Activated CD4-positive, alpha-beta memory T cell treated with anti-CD3 and anti-CD28 coated beads, Interleukin-2, amount 10 ng/mL, durations not matched to agents 7 days and 5 days (primary cell): ENCODE results near the gene LDB1. TPM values are rescaled to one million over a fixed set of nuclear protein-coding genes. Genes with fewer than 3 reads are reported as not detected.

Experiments
- CTCF ChIA-PET: fragments of 350-600 bp; sonication (Branson Sonifier 250); formaldehyde crosslinking; loops from one replicate; lab custom pipeline; 2021; ENCODE audit warnings: antibody characterized with exemption, inconsistent platforms; lab: Charles Lee
- POLR2A ChIA-PET: fragments of 350-600 bp; sonication (Branson Sonifier 250); formaldehyde crosslinking; loops from one replicate; lab custom pipeline; 2021; ENCODE audit warnings: antibody characterized with exemption; lab: Charles Lee
- DNase-seq: peaks from one replicate; pipeline ENCODE4 v3.0.0-alpha.2; 2020
- H3K27ac Mint-ChIP-seq: one replicate; pipeline ENCODE4 v1.8.0; 2021; ENCODE audit warnings: mild to moderate bottlenecking, mixed read lengths
- H3K27me3 Mint-ChIP-seq: one replicate; pipeline ENCODE4 v1.8.0; 2021; ENCODE audit warnings: mixed read lengths
- H3K36me3 Mint-ChIP-seq: one replicate; pipeline ENCODE4 v1.8.0; 2021; ENCODE audit warnings: low read depth, mixed read lengths
- H3K4me1 Mint-ChIP-seq: one replicate; pipeline ENCODE4 v1.8.0; 2021; ENCODE audit warnings: mixed read lengths
- H3K4me3 Mint-ChIP-seq: one replicate; pipeline ENCODE4 v1.8.0; 2021; ENCODE audit warnings: mild to moderate bottlenecking, mixed read lengths
- H3K9me3 Mint-ChIP-seq: one replicate; pipeline ENCODE4 v1.8.0; 2021; ENCODE audit warnings: mixed read lengths
- total RNA-seq, 2 experiments: library from RNA; stranded (reverse); gene quantifications; one replicate each; pipeline ENCODE4 v1.2.3, GENCODE V29; 2021

LDB1 gene
- total RNA-seq, 2 experiments from 2014 or later, result 81.3 to 83.1 TPM

- Mint-ChIP-seq H3K36me3 (peaks cover 12% of the 10 kb centered on the region), H3K27me3 (no peaks in the 10 kb centered on the region), H3K9me3 (no peaks in the 10 kb centered on the region), H3K4me1 (peaks cover 32% of the 10 kb centered on the region), H3K27ac (no peak overlapping the region), H3K4me3 (no peak overlapping the region)
- POLR2A ChIA-PET, result interaction anchor here (0.9 to 4.6 kb wide), 3 partner anchors 12 to 47 kb away, joined by 3 to 47 read pairs (median 5); partner anchors contain the start of gene ARMH3
- CTCF ChIA-PET, result interaction anchor here (0.9 to 2.5 kb wide), 5 partner anchors 15 to 227 kb away, joined by 3 to 14 read pairs (median 5); no protein-coding TSS in a partner anchor
- DNase-seq, result no peak
These were observed 52.9 kb downstream of the LDB1 start for GRCh38 chr10:102067091-102067916.

- Mint-ChIP-seq H3K27ac (peak overlapping the region; percentile 82), H3K4me3 (peak overlapping the region; percentile 84), H3K9me3 (no peaks in the 10 kb centered on the region), H3K27me3 (no peaks in the 10 kb centered on the region), H3K36me3 (peaks cover 12% of the 10 kb centered on the region), H3K4me1 (peaks cover 32% of the 10 kb centered on the region)
- POLR2A ChIA-PET, result interaction anchor here (0.9 to 4.6 kb wide), 4 partner anchors 11 to 248 kb away, joined by 3 to 47 read pairs (median 7); partner anchors contain the start of genes ARMH3 and OGA
- no peak for DNase-seq
- CTCF ChIA-PET, result interaction anchor here (0.9 to 2.5 kb wide), 6 partner anchors 10 to 226 kb away, joined by 3 to 14 read pairs (median 6); partner anchors contain the start of gene ARMH3
These were observed 53.6 kb downstream of the LDB1 start for GRCh38 chr10:102066399-102067088.

GRCh38 chr10:102065561-102066398 is 54.4 kb downstream of the LDB1 start:
- Mint-ChIP-seq H3K4me3 (peak overlapping the region; percentile 84), H3K4me1 (peaks cover 32% of the 10 kb centered on the region), H3K27ac (peak overlapping the region; percentile 82), H3K36me3 (peaks cover 12% of the 10 kb centered on the region), H3K9me3 (no peaks in the 10 kb centered on the region), H3K27me3 (no peaks in the 10 kb centered on the region)
- DNase-seq, result peak; percentile 30
- ChIA-PET POLR2A (interaction anchor here (0.7 to 4.6 kb wide), 9 partner anchors 10 to 247 kb away, joined by 3 to 47 read pairs (median 3); partner anchors contain the start of genes ARMH3, NOLC1 and OGA), CTCF (interaction anchor here (1.5 to 2.5 kb wide), 4 partner anchors 9 to 225 kb away, joined by 6 to 14 read pairs (median 10); partner anchors contain the start of gene ARMH3)

DNA sequence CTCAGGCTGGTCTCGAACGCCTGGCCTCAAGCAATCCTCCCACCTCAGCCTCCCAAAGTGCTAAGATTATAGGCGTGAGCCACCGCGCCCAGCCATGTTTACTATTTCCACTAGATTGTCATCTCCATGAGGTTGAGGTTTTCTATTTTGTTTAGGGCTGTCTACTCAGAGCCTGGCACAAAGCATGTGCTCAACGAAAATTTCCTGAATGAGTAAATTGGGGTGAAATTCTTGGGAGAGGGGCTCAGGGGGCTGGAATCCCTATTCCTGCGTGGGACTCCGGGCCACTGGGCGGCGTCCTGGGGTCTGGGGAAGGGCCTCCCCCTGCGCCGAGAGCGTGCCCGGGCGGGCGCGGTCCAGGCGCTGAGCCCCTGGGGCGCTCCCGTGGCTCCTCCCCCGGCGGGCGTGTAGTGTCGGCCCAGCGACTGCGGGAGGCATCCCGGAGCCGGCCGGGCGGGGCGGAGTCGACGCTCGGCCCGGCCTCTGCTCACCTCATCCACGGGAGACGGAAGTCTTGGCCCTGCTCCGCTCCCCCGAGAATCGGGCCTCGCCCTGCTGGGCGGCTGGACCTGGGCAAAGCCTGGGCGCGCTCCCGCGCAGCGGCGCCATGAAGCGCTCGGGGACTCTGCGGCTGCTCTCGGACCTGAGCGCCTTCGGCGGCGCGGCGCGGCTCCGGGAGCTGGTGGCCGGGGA is 55.2 kb downstream of the LDB1 start, which contains the start of gene HPS6:
TSS of gene HPS6 (plus strand) at position 482 of the 693 bp plus-strand sequence. CDS start at position 608, 126 bp downstream.
- POLR2A ChIA-PET, result interaction anchor here (0.7 to 4.6 kb wide), 9 partner anchors 10 to 247 kb away, joined by 3 to 47 read pairs (median 3); partner anchors contain the start of genes ARMH3, NOLC1 and OGA

DNA sequence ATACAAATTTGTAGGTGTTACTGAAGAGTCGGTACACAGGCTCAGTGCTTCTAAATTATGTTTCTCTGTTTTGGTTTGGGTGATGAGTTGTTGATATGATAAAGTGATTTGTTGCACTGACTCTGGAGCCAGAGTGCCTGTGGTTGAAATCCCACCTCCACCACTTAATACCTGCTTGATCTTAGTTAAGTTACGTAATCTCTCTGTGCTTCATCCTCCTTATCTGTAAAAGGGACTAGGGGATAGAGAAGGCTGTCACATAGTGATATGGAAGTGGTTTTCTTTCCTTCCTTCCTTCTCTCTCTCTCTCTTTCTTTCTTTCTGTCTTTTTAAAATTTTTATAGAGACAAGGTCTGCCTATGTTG is 55.7 kb downstream of the LDB1 start:
- Mint-ChIP-seq H3K27ac (peak overlapping the region; percentile 83), H3K4me1 (peaks cover 32% of the 10 kb centered on the region)
- POLR2A ChIA-PET, result interaction anchor here (1.6 kb wide), 1 partner anchor 12 kb away, joined by 5 read pairs; no protein-coding TSS in a partner anchor

More for the DNA sequence above, 55.2 kb downstream of the LDB1 start, which contains the start of gene HPS6:
- Mint-ChIP-seq H3K4me3 (peak within 1 kb of the TSS; percentile 84), H3K4me1 (peaks cover 32% of the 10 kb centered on the region), H3K27me3 (no peaks in the 10 kb centered on the region), H3K36me3 (peaks cover 12% of the 10 kb centered on the region), H3K27ac (peak within 1 kb of the TSS; percentile 83), H3K9me3 (no peaks in the 10 kb centered on the region)
- peak; percentile 92 for DNase-seq
- CTCF ChIA-PET, result interaction anchor here (1.5 to 2.5 kb wide), 4 partner anchors 8 to 224 kb away, joined by 6 to 14 read pairs (median 10); partner anchors contain the start of gene ARMH3

GRCh38 chr10:102059987-102060386 is 60.2 kb downstream of the LDB1 start:
- Mint-ChIP-seq H3K27ac (no peak overlapping the region), H3K36me3 (no peaks in the 10 kb centered on the region), H3K4me3 (no peak overlapping the region), H3K9me3 (no peaks in the 10 kb centered on the region), H3K27me3 (no peaks in the 10 kb centered on the region), H3K4me1 (peaks cover 28% of the 10 kb centered on the region)
- POLR2A ChIA-PET, result no interaction called here
- no peak for DNase-seq
- CTCF ChIA-PET, result interaction anchor here (1.2 kb wide), 1 partner anchor 13 kb away, joined by 3 read pairs; no protein-coding TSS in a partner anchor

More for the DNA sequence above, 55.7 kb downstream of the LDB1 start:
- H3K36me3 Mint-ChIP-seq, result peaks cover 11% of the 10 kb centered on the region
- H3K9me3 Mint-ChIP-seq, result no peaks in the 10 kb centered on the region
- no peaks in the 10 kb centered on the region for H3K27me3 Mint-ChIP-seq
- CTCF ChIA-PET, result no interaction called here
- no peak for DNase-seq
- H3K4me3 Mint-ChIP-seq, result peak overlapping the region; percentile 73

Other genes with a start within 250 kb of the LDB1 start
- gene ARMH3, start 64.2 kb downstream of the LDB1 start, total RNA-seq, result 10 to 100 TPM; 22.8 to 23.9 TPM
- 10 to 100 TPM; 24.7 to 25.7 TPM for gene HPS6, start 55.0 kb downstream of the LDB1 start, total RNA-seq
- gene PPRC1, start 12.7 kb upstream of the LDB1 start, total RNA-seq, result 10 to 100 TPM; 32.5 to 35.8 TPM
- gene NOLC1, start 32.0 kb upstream of the LDB1 start, total RNA-seq, result 10 to 100 TPM; 57.0 to 64.3 TPM
- not detected for gene ELOVL3, start 105.9 kb upstream of the LDB1 start, total RNA-seq
- not detected for gene PITX3, start 121.1 kb upstream of the LDB1 start, total RNA-seq
- gene GBF1, start 125.2 kb upstream of the LDB1 start, total RNA-seq, result 10 to 100 TPM; 42.4 to 43.1 TPM